HG03039 (cell line): ENCODE data around the gene EPPIN.

ENCODE experiments used
- ATAC-seq: cut with Tn5 transposase; IDR thresholded peaks from one replicate; pipeline ENCODE4 v1.9.1; 2021; ENCODE audit warnings: mild to moderate bottlenecking, moderate library complexity; ENCODE audit not compliant: unreplicated experiment

Gene EPPIN

DNA sequence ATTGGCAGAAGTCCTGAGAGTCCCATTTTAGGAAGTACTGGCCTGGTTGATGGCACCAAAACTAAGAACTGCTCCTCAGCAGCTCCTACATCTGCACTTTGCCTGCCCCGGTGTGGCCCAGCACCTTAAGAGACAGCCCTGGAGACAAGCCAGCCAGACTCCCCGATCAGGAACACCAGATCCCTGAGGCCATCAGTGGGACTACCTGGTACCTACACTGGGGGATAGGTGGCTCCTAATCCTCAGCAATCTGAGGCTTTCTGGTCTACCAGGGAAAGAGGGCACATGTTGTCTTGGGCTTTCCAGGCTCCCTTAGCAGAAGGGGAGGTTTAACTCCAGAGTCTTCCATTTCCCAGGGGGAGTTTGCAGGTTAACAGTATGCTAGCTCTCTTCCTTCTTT, 7.8 kb downstream of the EPPIN start, which contains the start of gene WFDC6:
WFDC6 (minus strand) TSS at position 101 of the 400 bp plus-strand sequence; CDS start at position 26, 75 bp downstream.
- ATAC-seq, result no peak

DNA sequence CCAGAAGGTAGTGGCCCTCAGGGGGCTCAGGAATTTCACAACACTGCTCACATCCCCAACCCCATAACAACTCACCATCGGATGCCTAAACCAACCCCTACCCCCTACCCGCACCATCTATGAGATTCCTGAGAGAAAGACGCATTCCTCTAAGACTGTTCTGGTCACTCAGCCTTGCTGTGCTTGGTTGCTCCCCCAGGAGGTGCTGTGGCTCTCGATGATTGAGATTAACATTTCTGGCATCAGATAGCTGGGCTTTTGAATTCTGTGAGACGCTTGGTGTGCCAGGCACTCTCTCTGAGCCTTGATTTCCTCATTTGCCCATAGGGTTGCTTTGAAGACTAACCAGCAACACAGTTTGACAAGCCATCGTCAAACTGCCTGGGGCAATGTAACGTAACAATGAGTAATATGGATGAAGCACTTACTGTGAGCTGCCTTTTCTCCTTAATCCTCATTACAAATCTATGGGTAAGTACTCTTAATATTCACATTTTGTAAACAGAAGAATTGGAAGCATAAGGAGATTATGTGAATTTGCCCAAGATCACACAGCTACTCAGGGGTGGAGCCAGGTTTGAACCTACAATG, 8.9 kb downstream of the EPPIN start:
- ATAC-seq, result no peak

DNA sequence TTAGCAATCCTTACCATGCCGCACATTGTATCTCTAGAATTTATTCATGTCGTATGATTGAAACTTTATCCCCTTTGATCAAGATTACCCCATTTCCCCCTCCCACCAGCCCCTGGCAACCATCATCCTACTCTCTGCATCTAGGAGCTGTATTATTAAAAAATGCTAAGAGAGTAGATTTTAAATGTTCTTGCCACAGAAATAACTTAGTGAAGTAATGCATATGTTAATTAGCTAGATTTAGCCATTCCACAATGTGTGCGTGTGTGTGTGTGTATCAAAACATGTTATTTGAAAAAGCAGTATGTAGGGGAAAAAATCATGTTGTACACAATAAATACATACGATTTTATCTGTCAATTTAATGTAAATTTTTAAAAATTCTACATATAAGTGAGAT, 19.9 kb downstream of the EPPIN start:
- no peak for ATAC-seq

DNA sequence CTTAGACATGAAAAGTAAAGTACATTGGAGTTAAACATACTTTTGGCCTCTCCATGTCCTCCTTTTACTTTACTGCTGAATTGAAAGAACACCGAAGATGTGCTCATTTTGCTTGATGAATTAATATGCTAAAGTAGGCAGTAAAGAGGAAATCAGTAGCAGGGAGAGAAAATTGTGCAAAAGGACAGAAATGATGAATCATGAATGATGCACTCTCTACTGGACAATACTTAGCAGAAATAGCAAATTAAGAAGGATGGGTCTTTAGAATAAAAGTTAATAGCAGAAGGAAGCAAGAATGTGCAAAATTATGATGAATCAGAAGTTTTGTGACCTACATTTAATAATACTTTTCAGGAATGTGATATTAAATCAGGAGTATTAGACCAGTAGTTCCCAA, 23.4 kb downstream of the EPPIN start:
- no peak for ATAC-seq

- no peak for ATAC-seq
Measured at GRCh38 chr20:45518282-45518681, 28.9 kb downstream of the EPPIN start.

GRCh38 chr20:45515147-45515913, 31.9 kb downstream of the EPPIN start, which contains the start of gene SPINT3:
Gene SPINT3, minus strand, starts transcription at chr20:45515622. Its CDS starts 14 bp downstream, at chr20:45515608.
- ATAC-seq, result no peak

GRCh38 chr20:45510242-45510862, 36.8 kb downstream of the EPPIN start:
- ATAC-seq, result no peak

- ATAC-seq, result no peak
Measured at GRCh38 chr20:45509091-45509490, 38.1 kb downstream of the EPPIN start.

- ATAC-seq, result no peak
Measured at GRCh38 chr20:45508068-45508886, 38.9 kb downstream of the EPPIN start.

DNA sequence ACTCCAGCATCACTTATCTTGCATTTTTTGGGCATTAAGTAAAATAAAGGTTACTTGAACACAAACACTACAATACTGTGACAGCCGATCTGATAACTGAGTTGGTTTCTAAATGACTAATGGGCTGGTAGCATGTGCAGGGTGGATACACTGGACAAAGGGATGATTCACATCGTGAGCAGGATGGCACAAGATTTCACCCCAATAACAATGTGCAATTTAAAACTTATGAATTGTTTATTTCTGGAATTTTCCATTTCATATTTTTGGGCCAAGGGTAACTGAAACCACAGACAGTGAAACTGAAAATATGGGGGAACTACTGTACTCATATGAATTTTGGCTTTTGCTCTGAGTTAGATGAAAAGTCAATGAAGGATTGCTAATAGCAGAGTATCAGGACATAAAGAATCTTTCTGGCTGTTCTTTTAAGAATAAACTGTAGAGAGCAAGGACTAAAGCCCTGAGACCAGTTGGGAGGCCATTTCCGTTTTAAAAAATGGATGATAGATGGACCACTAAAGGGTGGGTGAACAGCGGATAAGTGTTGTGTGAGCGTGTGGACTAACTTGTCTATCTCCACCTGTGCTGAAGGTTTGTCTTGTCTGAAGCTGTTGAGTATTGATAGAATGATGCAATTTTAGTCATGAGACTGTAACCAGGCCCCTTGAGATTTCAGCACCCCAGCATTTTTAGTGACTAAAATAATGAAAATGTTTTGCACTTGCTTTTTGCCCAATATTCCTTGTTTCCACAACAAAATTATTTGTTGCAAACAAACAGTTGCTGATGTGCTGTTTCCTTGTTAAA, 40.0 kb downstream of the EPPIN start:
- ATAC-seq, result no peak

- ATAC-seq, result no peak
Measured at GRCh38 chr20:45506398-45506797, 40.8 kb downstream of the EPPIN start.

DNA sequence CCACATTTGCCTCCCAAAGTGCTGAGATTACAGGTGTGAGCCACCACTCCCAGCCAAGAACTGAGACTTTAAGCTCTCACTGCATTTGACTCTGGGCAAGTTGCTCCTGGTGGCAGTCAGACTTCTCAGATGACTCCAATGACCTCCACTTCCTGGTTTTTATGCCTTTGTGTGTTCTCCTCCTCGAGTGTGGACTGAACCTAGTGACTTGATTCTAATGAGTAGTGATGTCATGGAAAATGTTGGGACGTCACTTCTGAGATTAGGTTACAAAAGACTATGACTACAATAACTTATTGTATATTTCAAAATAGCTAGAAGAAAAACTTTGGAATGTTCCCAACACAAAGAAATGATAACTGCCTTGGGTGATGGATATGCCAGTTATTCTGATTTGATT, 43.8 kb downstream of the EPPIN start:
- ATAC-seq, result no peak

GRCh38 chr20:45502561-45502960, 44.6 kb downstream of the EPPIN start:
- ATAC-seq, result no peak

DNA sequence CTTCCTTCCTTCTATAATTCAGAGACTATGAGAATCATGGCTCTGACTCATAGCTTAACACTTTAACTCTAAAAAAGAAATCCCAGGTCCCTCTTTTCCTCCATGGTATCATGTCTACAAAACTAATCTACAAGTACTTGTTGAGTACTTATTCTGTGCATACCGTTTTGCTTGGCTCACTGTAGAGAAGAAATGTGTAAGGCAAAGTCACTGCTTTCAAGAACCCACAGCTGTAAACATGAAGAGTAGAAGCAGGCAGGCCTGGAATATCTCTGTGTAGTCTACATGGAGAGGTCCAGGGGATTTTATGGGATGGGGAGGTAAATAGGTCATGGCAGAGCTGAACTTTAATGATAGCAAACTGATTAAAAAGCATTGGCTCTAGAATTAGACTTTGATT, 45.6 kb downstream of the EPPIN start:
- ATAC-seq, result no peak

- ATAC-seq, result no peak
Measured at GRCh38 chr20:45500022-45500421, 47.2 kb downstream of the EPPIN start.

DNA sequence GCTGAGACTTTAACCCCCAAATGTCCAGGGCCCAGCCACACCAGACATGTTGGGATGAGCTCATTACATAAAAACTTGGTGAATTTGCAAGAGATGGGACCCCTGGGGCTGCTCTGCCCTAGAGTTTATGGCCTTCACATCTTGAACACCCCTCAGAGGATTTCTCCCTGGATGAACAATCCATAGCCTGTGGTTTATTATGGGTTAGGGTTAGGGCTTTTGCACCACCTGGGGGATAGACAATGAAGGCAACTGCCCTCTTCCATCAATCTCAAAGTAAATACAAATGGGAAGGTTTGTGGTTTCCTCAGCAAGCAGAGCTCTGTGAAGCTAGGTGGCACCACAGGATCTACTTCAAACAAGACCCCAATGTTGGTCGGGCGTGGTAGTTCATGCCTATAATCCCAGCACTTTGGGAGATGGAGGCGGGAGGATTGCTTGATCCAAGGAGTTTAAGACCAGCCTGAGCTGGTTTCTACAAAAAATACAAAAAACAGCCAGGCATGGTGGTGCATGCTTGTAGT, 49.2 kb downstream of the EPPIN start:
- ATAC-seq, result no peak

- no peak for ATAC-seq
Measured at GRCh38 chr20:45496166-45496565, 51.0 kb downstream of the EPPIN start.

GRCh38 chr20:45495501-45495941, 51.7 kb downstream of the EPPIN start:
- no peak for ATAC-seq
